A549 (cell line): ENCODE data around the gene TFCP2L1. TPM values are rescaled to one million over a fixed set of nuclear protein-coding genes. Genes with fewer than 3 reads are reported as not detected.
"Not testable (repeated sequence)": the region's sequence is repeated elsewhere in the genome, so short reads cannot be mapped to it uniquely, and the experiment has no call there.

Experiments used
- ATAC-seq, 2 experiments: fragments of 200-7000 bp in 1 of 2; fragments of >200 bp in 1 of 2; cut with Nextera tagmentation in 1 of 2; cut with Tn5 transposase in 1 of 2; 3 replicates each; pipeline versions ENCODE4 v1.8.0 to v1.9.1; 2018 to 2020; ENCODE audit warnings: mild to moderate bottlenecking in 1 of 2, moderate library complexity in 1 of 2
- CTCF ChIA-PET: fragments of 300-600 bp; sonication (Branson Sonifier 250); formaldehyde crosslinking; extraction: SDS; loops from one replicate; lab custom pipeline; 2021; ENCODE audit warnings: antibody characterized with exemption, inconsistent platforms; lab: Yijun Ruan, JAX
- POLR2A ChIA-PET: fragments of 350-600 bp; formaldehyde crosslinking; extraction: SDS; loops from one replicate; lab custom pipeline; 2021; ENCODE audit warnings: antibody characterized with exemption, inconsistent platforms; lab: Yijun Ruan, JAX
- DNase-seq, 2 experiments: peaks; one replicate each; pipeline versions ENCODE4 v3.0.0 to v3.0.0-alpha.2; 2011 to 2016; ENCODE audit warnings: low read depth in 1 of 2, low spot score in 1 of 2
- FAIRE-seq: peaks from 2 replicates; lab custom pipeline; 2011; peaks lifted over from hg19 to GRCh38; lab: Jason Lieb, UNC
- H3K27ac ChIP-seq, 2 experiments: fragments of >200 bp; sonication (Bioruptor Twin); formaldehyde crosslinking; 3 replicates each; pipeline ENCODE4 v1.5.1; 2016 to 2017
- H3K4me1 ChIP-seq: fragments of >200 bp; sonication (Bioruptor Twin); formaldehyde crosslinking; 3 replicates; pipeline ENCODE4 v1.6.1; 2016
- H3K4me2 ChIP-seq: fragments of >200 bp; sonication (Bioruptor Twin); formaldehyde crosslinking; 3 replicates; pipeline ENCODE4 v1.6.1; 2016
- H3K4me3 ChIP-seq: fragments of >200 bp; sonication (Bioruptor Twin); formaldehyde crosslinking; 3 replicates; pipeline ENCODE4 v1.5.1; 2016
- H3K9me3 ChIP-seq: fragments of >200 bp; sonication (Bioruptor Twin); formaldehyde crosslinking; 3 replicates; pipeline ENCODE4 v1.6.1; 2016
- CBX8 ChIP-seq: fragments of 200-600 bp; sonication (generic); IDR thresholded peaks from 2 replicates; pipeline ENCODE4 v1.6.1; 2016
- CHD4 ChIP-seq: fragments of 200-600 bp; sonication (generic); IDR thresholded peaks from 2 replicates; pipeline ENCODE4 v1.6.1; 2016; ENCODE audit warnings: antibody characterized with exemption, mild to moderate bottlenecking, borderline replicate concordance
- EP300 ChIP-seq, 2 experiments: fragments of >200 bp; sonication (Bioruptor Twin); formaldehyde crosslinking; IDR thresholded peaks; 2 replicates in 1 of 2; 3 replicates in 1 of 2; pipeline ENCODE4 v1.6.1; 2016 to 2017
- FOSB ChIP-seq: fragments of 250-450 bp; sonication (Bioruptor Pico); IDR thresholded peaks from 2 replicates; pipeline ENCODE4 v1.5.0; 2020; ENCODE audit warnings: mild to moderate bottlenecking, moderate library complexity
- FOSL2 ChIP-seq, 2 experiments: fragments of 450-650 bp in 1 of 2; fragments of >200 bp in 1 of 2; sonication (Bioruptor Twin) in 1 of 2; formaldehyde crosslinking; IDR thresholded peaks; 2 replicates each; pipeline versions ENCODE4 v1.5.0 to v1.6.1; 2016 to 2020; ENCODE audit warnings: mild to moderate bottlenecking in 1 of 2, moderate library complexity in 1 of 2
- GATA3 ChIP-seq: IDR thresholded peaks from 2 replicates; pipeline ENCODE4 v1.6.1; 2012; ENCODE audit warnings: borderline replicate concordance
- JUN ChIP-seq, 2 experiments: fragments of >200 bp; sonication (Bioruptor Twin); formaldehyde crosslinking; IDR thresholded peaks; 2 replicates in 1 of 2; 3 replicates in 1 of 2; pipeline ENCODE4 v1.6.1; 2016 to 2017
- MAFK ChIP-seq: fragments of 450-650 bp; IDR thresholded peaks from 2 replicates; pipeline ENCODE4 v1.6.1; 2014; ENCODE audit not compliant: partially characterized antibody
- MYC ChIP-seq: IDR thresholded peaks from 2 replicates; pipeline ENCODE4 v1.6.1; 2012; ENCODE audit warnings: mild to moderate bottlenecking, inconsistent platforms, low read length, improper control_type of control experiment, borderline replicate concordance
- NPAS2 ChIP-seq: fragments of 250-450 bp; sonication (Bioruptor Pico); IDR thresholded peaks from 2 replicates; pipeline ENCODE4 v1.8.0; 2022; ENCODE audit warnings: mild to moderate bottlenecking, moderate library complexity, borderline replicate concordance
- PHF8 ChIP-seq: fragments of 200-600 bp; sonication (generic); IDR thresholded peaks from 2 replicates; pipeline ENCODE4 v1.6.1; 2016; ENCODE audit warnings: low read depth, mild to moderate bottlenecking, antibody characterized with exemption, moderate library complexity, borderline replicate concordance
- POLR2A ChIP-seq: IDR thresholded peaks from 2 replicates; pipeline ENCODE4 v1.6.1; 2012; ENCODE audit warnings: mild to moderate bottlenecking, low read length
- RAD21 ChIP-seq, 2 experiments: fragments of >200 bp in 1 of 2; sonication (Bioruptor Twin) in 1 of 2; formaldehyde crosslinking in 1 of 2; IDR thresholded peaks in 1 of 2; conservative IDR thresholded peaks in 1 of 2; 2 replicates in 1 of 2; 3 replicates in 1 of 2; pipeline ENCODE4 v1.6.1; 2012 to 2018; ENCODE audit warnings: inconsistent platforms in 1 of 2
- whole genome bisulfite sequencing: methylation state at CpG from one replicate; pipeline ENCODE4 v1.1.6; 2017; ENCODE audit errors: missing lambda C conversion rate; 5-methylcytosine and 5-hydroxymethylcytosine counted together
- polyA plus RNA-seq, 4 experiments: library from polyadenylated mRNA; depleted of rRNA in 3 of 4; stranded (reverse); fragments of >200 nt; fragmentation: RNase III in 1 of 4; extraction: RNeasy Plus Mini Kit Qiagen cat#74134 plus additional on column Dnase treatment in 1 of 4; gene quantifications; 2 replicates in 3 of 4; 3 replicates in 1 of 4; pipeline ENCODE4 v1.2.3, GENCODE V29; 2011 to 2017
- TF ChIP-seq, protein P1 (sequence below): fragments of 450-650 bp; IDR thresholded peaks from 2 replicates; pipeline ENCODE4 v1.6.1; 2014; ENCODE audit warnings: antibody characterized with exemption
- TF ChIP-seq, protein P2 (sequence below): IDR thresholded peaks from 2 replicates; pipeline ENCODE4 v1.6.1; 2012
- TF ChIP-seq, protein P3 (sequence below): IDR thresholded peaks from 2 replicates; pipeline ENCODE4 v1.6.1; 2012; ENCODE audit warnings: low read depth, borderline replicate concordance
- TF ChIP-seq, protein P4 (sequence below): fragments of 250-450 bp; sonication (Bioruptor Pico); IDR thresholded peaks from 2 replicates; pipeline ENCODE4 v1.5.0; 2020; ENCODE audit warnings: low read depth, mild to moderate bottlenecking, moderate library complexity

TFCP2L1 gene
- polyA plus RNA-seq, 2 of the 4 experiments (the other 2 are of a cell fraction): 1.3 to 3.1 TPM

DNA sequence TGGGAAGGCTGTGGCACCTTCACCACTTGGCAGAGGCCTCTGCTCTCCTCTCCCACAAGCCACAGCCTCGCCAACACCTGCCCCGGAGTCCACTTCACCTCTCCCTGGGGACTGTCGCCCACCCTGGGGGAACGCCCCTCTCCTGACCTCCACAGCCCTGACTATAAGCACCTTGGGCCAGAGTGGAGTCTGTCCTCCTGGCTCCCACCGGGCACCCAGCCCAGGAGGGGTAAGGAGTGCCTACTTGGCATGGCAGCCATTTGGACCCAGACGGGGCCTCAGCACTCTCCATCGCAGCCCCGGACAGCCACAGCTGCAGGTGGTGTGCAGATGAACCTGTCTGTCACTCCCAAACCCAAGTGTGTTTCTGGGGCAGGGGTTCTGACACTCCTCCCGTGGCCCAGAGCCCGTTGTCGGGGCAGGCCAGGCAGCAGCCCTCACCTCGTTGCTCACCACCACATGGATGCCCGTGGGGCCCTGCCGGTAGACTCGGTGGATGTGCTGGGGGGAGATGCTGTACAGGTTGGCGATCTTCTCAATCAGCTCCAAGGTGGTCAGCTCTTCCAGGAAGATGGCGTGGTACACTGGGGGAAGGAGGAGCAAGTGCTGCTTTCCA, 53.5 kb downstream of the TFCP2L1 start:
- H3K4me3 ChIP-seq: no peak overlapping the region
- no peaks in the 10 kb centered on the region for H3K4me1 ChIP-seq
- no peak overlapping the region for H3K27ac ChIP-seq
- CTCF ChIA-PET: interaction anchor here (1.6 kb wide), 1 partner anchor 10 kb away, joined by 3 read pairs; no protein-coding TSS in a partner anchor
- WGBS: 79% methylated on average over 17 of the region's 17 CpGs
- no peaks in the 10 kb centered on the region for H3K9me3 ChIP-seq
- DNase-seq: no peak
- no peak overlapping the region for H3K4me2 ChIP-seq
- no peak for TF ChIP-seq CBX8
- no peak for TF ChIP-seq NPAS2 (CRISPR knock-in tag)
- no peak for TF ChIP-seq RAD21 (conservative IDR thresholded peaks at IDR 0.05 in 1 of 2, IDR thresholded peaks at IDR 0.05 in 1 of 2)
- TF ChIP-seq, protein P1, sequence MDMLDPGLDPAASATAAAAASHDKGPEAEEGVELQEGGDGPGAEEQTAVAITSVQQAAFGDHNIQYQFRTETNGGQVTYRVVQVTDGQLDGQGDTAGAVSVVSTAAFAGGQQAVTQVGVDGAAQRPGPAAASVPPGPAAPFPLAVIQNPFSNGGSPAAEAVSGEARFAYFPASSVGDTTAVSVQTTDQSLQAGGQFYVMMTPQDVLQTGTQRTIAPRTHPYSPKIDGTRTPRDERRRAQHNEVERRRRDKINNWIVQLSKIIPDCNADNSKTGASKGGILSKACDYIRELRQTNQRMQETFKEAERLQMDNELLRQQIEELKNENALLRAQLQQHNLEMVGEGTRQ: no peak
- no peak for TF ChIP-seq FOSL2 (IDR thresholded peaks at IDR 0.05)
- TF ChIP-seq FOSL2 (CRISPR knock-in tag; IDR thresholded peaks at IDR 0.05): no peak
- no peak for TF ChIP-seq PHF8
- TF ChIP-seq CHD4: no peak
- TF ChIP-seq, protein P2, sequence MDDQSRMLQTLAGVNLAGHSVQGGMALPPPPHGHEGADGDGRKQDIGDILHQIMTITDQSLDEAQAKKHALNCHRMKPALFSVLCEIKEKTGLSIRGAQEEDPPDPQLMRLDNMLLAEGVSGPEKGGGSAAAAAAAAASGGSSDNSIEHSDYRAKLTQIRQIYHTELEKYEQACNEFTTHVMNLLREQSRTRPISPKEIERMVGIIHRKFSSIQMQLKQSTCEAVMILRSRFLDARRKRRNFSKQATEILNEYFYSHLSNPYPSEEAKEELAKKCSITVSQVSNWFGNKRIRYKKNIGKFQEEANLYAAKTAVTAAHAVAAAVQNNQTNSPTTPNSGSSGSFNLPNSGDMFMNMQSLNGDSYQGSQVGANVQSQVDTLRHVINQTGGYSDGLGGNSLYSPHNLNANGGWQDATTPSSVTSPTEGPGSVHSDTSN: no peak
- TF ChIP-seq GATA3: no peak
- TF ChIP-seq, protein P3, sequence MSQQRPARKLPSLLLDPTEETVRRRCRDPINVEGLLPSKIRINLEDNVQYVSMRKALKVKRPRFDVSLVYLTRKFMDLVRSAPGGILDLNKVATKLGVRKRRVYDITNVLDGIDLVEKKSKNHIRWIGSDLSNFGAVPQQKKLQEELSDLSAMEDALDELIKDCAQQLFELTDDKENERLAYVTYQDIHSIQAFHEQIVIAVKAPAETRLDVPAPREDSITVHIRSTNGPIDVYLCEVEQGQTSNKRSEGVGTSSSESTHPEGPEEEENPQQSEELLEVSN: no peak
- POLR2A ChIA-PET: no interaction called here
- no peak for ATAC-seq
- FAIRE-seq: no peak

DNA sequence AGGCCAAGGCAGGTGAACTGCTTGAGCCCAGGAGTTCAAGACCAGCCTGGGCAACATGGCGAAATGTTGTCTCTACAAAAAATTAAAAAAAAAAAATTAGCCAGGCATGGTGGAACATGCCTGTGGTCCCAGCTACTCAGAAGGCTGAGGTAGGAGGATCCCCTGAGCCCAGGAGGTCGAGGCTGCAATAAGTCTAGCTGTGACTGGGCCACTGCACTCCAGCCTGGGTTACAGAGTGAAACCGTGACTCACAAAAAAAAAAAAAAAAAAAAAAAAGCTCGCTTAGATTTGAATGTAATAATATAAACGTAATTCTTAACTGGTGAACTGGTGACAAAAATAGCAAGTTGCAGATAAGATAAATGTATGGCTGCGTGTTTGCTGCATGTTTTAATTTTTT, 56.5 kb downstream of the TFCP2L1 start:
- DNase-seq (no peak), FAIRE-seq (no peak), ATAC-seq (no peak)
- no peak for TF ChIP-seq EP300 (IDR thresholded peaks at IDR 0.05)
- TF ChIP-seq JUN (IDR thresholded peaks at IDR 0.05): no peak
- TF ChIP-seq MAFK: no peak
- no peak for TF ChIP-seq RAD21 (conservative IDR thresholded peaks at IDR 0.05 in 1 of 2, IDR thresholded peaks at IDR 0.05 in 1 of 2)
- TF ChIP-seq FOSB: no peak
- no peak for TF ChIP-seq POLR2A
- TF ChIP-seq, protein P4, sequence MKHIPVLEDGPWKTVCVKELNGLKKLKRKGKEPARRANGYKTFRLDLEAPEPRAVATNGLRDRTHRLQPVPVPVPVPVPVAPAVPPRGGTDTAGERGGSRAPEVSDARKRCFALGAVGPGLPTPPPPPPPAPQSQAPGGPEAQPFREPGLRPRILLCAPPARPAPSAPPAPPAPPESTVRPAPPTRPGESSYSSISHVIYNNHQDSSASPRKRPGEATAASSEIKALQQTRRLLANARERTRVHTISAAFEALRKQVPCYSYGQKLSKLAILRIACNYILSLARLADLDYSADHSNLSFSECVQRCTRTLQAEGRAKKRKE (CRISPR knock-in tag): no peak
- no peak for TF ChIP-seq MYC
- Histone ChIP-seq H3K9me3 (no peaks in the 10 kb centered on the region), H3K4me2 (no peak overlapping the region), H3K4me3 (no peak overlapping the region), H3K27ac (no peak overlapping the region), H3K4me1 (no peaks in the 10 kb centered on the region)
- ChIA-PET POLR2A (no interaction called here), CTCF (interaction anchor here (1.0 to 1.1 kb wide), 2 partner anchors 16 to 127 kb away, joined by 3 to 4 read pairs; no protein-coding TSS in a partner anchor)
- WGBS: 65% methylated on average over 6 of the region's 6 CpGs

DNA sequence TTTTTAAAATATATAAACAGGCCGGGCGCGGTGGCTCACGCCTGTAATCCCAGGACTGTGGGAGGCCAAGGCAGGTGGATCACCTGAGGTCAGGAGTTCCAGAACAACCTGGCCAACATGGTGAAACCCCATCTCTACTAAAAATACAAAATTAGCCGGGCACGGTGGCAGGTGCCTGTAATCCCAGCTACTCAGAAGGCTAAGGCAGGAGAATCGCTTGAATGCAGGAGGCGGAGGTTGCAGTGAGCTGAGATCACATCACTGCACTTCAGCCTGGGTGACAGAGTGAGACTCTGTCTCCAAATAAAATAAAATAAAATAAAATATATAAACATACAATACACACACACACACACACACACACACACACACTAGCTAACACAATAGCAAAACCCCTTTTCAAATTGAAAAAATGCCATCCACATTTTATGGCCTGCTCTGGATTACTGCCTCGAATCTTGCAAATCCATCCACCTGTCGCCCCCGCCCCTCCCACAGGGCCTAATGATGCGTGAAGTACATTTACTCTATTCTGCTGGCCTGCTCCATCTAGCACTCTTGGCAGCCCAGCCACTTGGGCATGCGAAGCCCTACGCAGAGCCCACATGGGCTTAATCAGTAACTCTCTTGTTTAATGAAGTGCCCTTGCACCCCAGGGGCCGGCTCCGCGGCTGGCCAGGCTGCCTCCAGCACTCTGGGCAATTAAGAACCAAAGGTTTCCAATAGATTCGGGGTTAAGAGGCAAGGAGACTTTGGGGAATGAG, 57.4 kb downstream of the TFCP2L1 start:
- ATAC-seq, DNase-seq: not testable (repeated sequence)

DNA sequence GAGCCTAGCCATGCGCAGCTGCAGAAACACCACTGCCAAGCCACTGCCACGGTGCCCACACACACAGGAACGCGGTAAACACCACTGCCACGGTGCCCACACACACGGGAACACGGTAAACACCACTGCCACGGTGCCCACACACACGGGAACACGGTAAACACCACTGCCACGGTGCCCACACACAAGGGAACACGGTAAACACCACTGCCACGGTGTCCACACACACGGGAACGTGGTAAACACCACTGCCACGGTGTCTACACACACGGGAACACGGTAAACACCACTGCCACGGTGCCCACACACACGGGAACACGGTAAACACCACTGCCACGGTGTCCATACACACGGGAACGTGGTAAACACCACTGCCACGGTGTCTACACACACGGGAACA, 59.3 kb downstream of the TFCP2L1 start:
- 79% methylated on average over 23 of the region's 26 CpGs for WGBS
- H3K4me3 ChIP-seq, POLR2A ChIA-PET, CTCF ChIA-PET, H3K4me1 ChIP-seq, H3K27ac ChIP-seq, DNase-seq, H3K4me2 ChIP-seq, H3K9me3 ChIP-seq, FAIRE-seq, ATAC-seq: not testable (repeated sequence)

More for the DNA sequence above, 57.4 kb downstream of the TFCP2L1 start:
- 87% methylated on average over 18 of the region's 18 CpGs for WGBS
- FAIRE-seq, POLR2A ChIA-PET, H3K4me2 ChIP-seq, H3K27ac ChIP-seq, H3K9me3 ChIP-seq, H3K4me1 ChIP-seq, H3K4me3 ChIP-seq: not testable (repeated sequence)
- CTCF ChIA-PET: interaction anchor here (1.1 kb wide), 1 partner anchor 17 kb away, joined by 3 read pairs; no protein-coding TSS in a partner anchor
